ENCODE data around the gene ELN. TPM values are rescaled to one million over a fixed set of nuclear protein-coding genes. Genes with fewer than 3 reads are reported as not detected.

The ELN gene
- total and polyA plus RNA-seq, 2 donors (not counting 3 experiments of a cell fraction or from before 2014, with no cell fraction given): 1.7 to 2.6 TPM

DNA sequence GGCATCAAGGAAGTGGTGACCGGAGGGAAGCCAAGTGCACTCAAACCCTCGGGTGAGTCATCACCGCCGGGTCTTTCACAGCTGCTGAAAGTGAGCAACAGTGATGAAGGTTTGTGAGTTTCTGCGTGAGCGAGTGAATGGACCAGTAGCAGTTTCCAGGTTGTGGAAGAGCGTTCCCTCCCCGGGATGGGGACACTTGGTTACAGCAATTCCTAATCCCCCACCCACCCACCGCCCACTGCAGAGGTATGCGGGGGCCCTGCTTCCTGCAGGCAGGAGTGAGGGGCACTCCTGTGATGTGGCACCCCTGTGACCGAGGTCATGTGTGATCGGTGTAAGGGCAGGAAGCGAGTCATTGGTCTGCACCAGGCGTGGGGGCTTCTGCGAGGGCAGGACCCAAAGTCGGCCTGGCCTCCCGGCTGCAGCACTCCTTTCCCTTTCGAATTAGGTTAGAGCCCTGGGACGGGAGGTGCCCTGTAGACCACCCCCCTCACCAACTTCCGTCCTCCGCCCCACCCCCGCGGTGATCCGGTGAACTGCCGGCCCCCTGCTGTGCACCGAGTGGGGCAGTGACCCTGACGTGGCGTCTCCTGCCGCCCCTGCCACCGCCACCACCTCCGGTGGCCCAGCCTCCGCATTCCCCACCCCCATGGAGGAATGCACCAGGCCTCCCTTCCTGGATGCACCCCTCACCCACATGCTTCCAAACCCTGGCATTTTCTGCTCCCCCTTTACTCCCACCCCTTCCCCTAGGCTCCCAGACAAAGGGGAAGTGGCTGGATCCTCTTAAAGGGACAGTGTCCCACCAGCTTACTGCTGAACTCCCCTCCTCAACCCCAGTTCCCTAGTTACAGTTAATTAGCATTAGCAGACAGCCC is 66.5 kb downstream of the ELN start:
- TF ChIP-seq FOS (IDR thresholded peaks at IDR 0.05; ENCODE audit: borderline replicate concordance, insufficient read depth, low read length): peak; percentile 93
- TF ChIP-seq GATA2 (IDR thresholded peaks at IDR 0.05; ENCODE audit: insufficient read depth, insufficient read length, low read depth, low read length): no peak
- TF ChIP-seq JUN (IDR thresholded peaks at IDR 0.05; ENCODE audit: borderline replicate concordance, insufficient read depth, insufficient read length, low read depth): peak; percentile 94
- peak; percentile 85 for TF ChIP-seq POLR2AphosphoS5 (IDR thresholded peaks at IDR 0.05; ENCODE audit: insufficient read depth, low read depth, low read length)
- TF ChIP-seq POLR2A (IDR thresholded peaks at IDR 0.05; ENCODE audit: low read depth, low read length): peak; percentile 21
- intact Hi-C loops (cut with micrococcal nuclease): loop anchor here (2.0 to 10.0 kb wide), 2 partner anchors 80 to 180 kb away; partner anchors contain the start of gene EIF4H
- H3K4me1 ChIP-seq (ENCODE audit: control insufficient read depth, extremely low read depth, insufficient read depth, low read length): peaks cover 34% of the 10 kb centered on the region
- no peaks in the 10 kb centered on the region for H3K9me1 ChIP-seq (replicated peaks; ENCODE audit: control insufficient read depth, extremely low read depth, insufficient read depth, low read length)
- peak overlapping the region; percentile 83 for H3K27ac ChIP-seq (ENCODE audit: insufficient read depth, low read depth, low read length)
- DNase-seq (ENCODE audit: low read depth, low spot score): peak; percentile 89
- H3K9ac ChIP-seq (replicated peaks; ENCODE audit: extremely low read depth, insufficient read depth, low read length): peak overlapping the region; percentile 54
- H3K4me3 ChIP-seq (replicated peaks in 1 of 3; ENCODE audit: insufficient read depth in 1 of 3, low read depth in 1 of 3, low read length in 3 of 3): peak overlapping the region in 2 of 3 experiments; percentile 0 to 29
- no peaks in the 10 kb centered on the region for H3K79me2 ChIP-seq (ENCODE audit: control insufficient read depth, insufficient read depth, low read length)
- H3K36me3 ChIP-seq (ENCODE audit: control insufficient read depth in 2 of 2, extremely low read depth in 1 of 2, insufficient read depth in 2 of 2, low read length in 2 of 2): peaks cover 4 to 9% of the 10 kb centered on the region in 2 experiments
- no peaks in the 10 kb centered on the region for H3K9me3 ChIP-seq (replicated peaks; ENCODE audit: control insufficient read depth, insufficient read depth, low read length)
- peak overlapping the region; percentile 14 for H2AFZ ChIP-seq (ENCODE audit: low read depth, low read length)
- peak; percentile 92 for FAIRE-seq
- H3K27me3 ChIP-seq (ENCODE audit: control insufficient read depth in 2 of 2, insufficient read depth in 2 of 2, low read length in 2 of 2): no peaks in the 10 kb centered on the region
- ChIA-PET CTCF (interaction anchor here (0.8 to 1.5 kb wide), 4 partner anchors 10 to 112 kb away, joined by 3 to 6 read pairs (median 4); partner anchors contain the start of genes EIF4H and LIMK1), POLR2A (interaction anchor here (1.0 to 1.1 kb wide), 2 partner anchors 11 to 88 kb away, joined by 3 to 6 read pairs; partner anchors contain the start of gene LIMK1)
- H4K20me1 ChIP-seq (replicated peaks; ENCODE audit: control insufficient read depth, extremely low read depth, insufficient read depth, low read length): no peaks in the 10 kb centered on the region
- peak overlapping the region; percentile 12 for H3K4me2 ChIP-seq (ENCODE audit: insufficient read depth, low read length)
- BruUV-seq (replicated peaks): TSS peak; percentile 13
- dilution Hi-C loops (cut with MboI; ENCODE audit: extremely low pct_ligation_motif_present, low sequenced_read_pairs): no loop called here

DNA sequence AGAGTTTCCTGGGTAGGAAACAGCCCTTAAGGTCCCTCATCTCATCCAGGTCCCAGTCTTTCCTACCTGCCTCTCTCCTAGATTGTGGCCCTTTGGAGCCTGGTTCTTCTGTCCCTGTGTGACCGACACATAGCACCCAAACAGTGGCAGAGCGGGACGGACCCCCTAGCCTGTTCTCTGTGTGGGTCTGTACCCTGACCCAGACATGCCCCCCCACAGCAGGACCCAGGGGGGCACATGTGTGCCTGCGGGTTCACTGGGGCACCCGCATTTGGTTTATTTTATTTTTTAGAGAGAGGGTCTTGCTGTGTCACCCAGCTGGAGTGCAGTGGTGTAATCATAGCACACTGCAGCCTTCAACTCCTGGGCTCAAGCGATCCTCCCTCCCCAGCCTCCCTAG is 67.2 kb downstream of the ELN start:
- no peak for TF ChIP-seq FOS (IDR thresholded peaks at IDR 0.05; ENCODE audit: borderline replicate concordance, insufficient read depth, low read length)
- TF ChIP-seq GATA2 (IDR thresholded peaks at IDR 0.05; ENCODE audit: insufficient read depth, insufficient read length, low read depth, low read length): no peak
- TF ChIP-seq POLR2AphosphoS5 (IDR thresholded peaks at IDR 0.05; ENCODE audit: insufficient read depth, low read depth, low read length): no peak
- H3K9ac ChIP-seq (replicated peaks; ENCODE audit: extremely low read depth, insufficient read depth, low read length): peak overlapping the region; percentile 54
- POLR2A ChIA-PET: interaction anchor here (1.1 kb wide), 1 partner anchor 12 kb away, joined by 6 read pairs; the partner anchor contains the start of gene LIMK1
- no peaks in the 10 kb centered on the region for H3K79me2 ChIP-seq (ENCODE audit: control insufficient read depth, insufficient read depth, low read length)
- intact Hi-C loops (cut with micrococcal nuclease): loop anchor here (2.0 to 10.0 kb wide), 2 partner anchors 80 to 180 kb away; partner anchors contain the start of gene EIF4H
- H3K9me3 ChIP-seq (replicated peaks; ENCODE audit: control insufficient read depth, insufficient read depth, low read length): no peaks in the 10 kb centered on the region
- FAIRE-seq (no peak), DNase-seq (ENCODE audit: low read depth, low spot score) (no peak)
- CTCF ChIA-PET: interaction anchor here (1.5 kb wide), 1 partner anchor 111 kb away, joined by 6 read pairs; no protein-coding TSS in a partner anchor
- peaks cover 34% of the 10 kb centered on the region for H3K4me1 ChIP-seq (ENCODE audit: control insufficient read depth, extremely low read depth, insufficient read depth, low read length)
- H2AFZ ChIP-seq (ENCODE audit: low read depth, low read length): no peak overlapping the region
- H3K27me3 ChIP-seq (ENCODE audit: control insufficient read depth in 2 of 2, insufficient read depth in 2 of 2, low read length in 2 of 2): no peaks in the 10 kb centered on the region
- H3K4me2 ChIP-seq (ENCODE audit: insufficient read depth, low read length): peak overlapping the region; percentile 12
- peak overlapping the region in 1 of 3 experiments; percentile 0 for H3K4me3 ChIP-seq (replicated peaks in 1 of 3; ENCODE audit: insufficient read depth in 1 of 3, low read depth in 1 of 3, low read length in 3 of 3)
- no peaks in the 10 kb centered on the region for H4K20me1 ChIP-seq (replicated peaks; ENCODE audit: control insufficient read depth, extremely low read depth, insufficient read depth, low read length)
- peaks cover 4 to 10% of the 10 kb centered on the region in 2 experiments for H3K36me3 ChIP-seq (ENCODE audit: control insufficient read depth in 2 of 2, extremely low read depth in 1 of 2, insufficient read depth in 2 of 2, low read length in 2 of 2)
- peak overlapping the region; percentile 83 for H3K27ac ChIP-seq (ENCODE audit: insufficient read depth, low read depth, low read length)
- dilution Hi-C loops (cut with MboI; ENCODE audit: extremely low pct_ligation_motif_present, low sequenced_read_pairs): no loop called here
- no TSS peak for BruUV-seq (replicated peaks)
- no peaks in the 10 kb centered on the region for H3K9me1 ChIP-seq (replicated peaks; ENCODE audit: control insufficient read depth, extremely low read depth, insufficient read depth, low read length)

Data from endothelial cell of umbilical vein (primary cell).